ENCODE results near the gene NR3C2. TPM values are rescaled to one million over a fixed set of nuclear protein-coding genes. Genes with fewer than 3 reads are reported as not detected.

Gene NR3C2
- polyA plus RNA-seq, 1 donor from 2014 or later: 0.06 TPM

DNA sequence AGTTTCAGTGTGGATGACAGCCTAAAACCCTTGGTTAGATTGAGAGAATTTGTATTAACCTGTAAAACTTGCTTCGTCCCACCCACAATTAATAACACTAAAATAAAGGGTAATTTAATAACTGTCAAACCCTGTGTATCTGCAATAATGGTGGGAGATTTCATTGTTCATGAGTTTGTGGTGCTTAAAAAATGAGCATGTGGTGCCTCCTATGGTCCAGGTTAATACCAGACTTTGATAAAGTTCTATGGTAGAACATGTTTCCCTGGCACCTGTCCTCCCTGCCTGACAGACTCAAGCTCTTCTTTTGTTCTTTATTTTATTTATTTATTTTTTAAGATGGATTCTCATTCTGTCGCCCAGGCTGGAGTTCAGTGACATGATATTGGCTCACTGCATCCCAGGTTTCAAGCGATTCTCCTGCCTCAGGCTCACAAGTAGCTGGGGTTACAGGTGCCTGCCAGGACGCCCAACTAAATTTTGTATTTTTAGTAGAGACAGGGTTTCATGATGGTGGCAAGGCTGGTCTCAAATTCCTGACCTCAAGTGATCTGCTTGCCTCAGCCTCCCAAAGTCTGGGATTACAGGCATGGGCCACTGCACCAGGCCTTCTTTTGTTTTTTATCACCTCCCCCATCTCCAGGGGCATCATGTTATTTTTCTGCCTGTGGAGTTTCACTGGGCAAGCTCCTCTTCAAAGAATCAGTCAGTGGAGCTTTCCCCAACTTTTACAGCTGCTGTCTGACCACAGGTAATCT lies 289.2 kb downstream of the NR3C2 start:
- Histone ChIP-seq H3K4me3 (ENCODE audit: low read length) (no peak overlapping the region), H3K79me2 (replicated peaks; ENCODE audit: insufficient read depth, low read length) (no peaks in the 10 kb centered on the region), H3F3A (ENCODE audit: insufficient read depth, low read length, poor library complexity, severe bottlenecking) (no peaks in the 10 kb centered on the region), H3K4me2 (ENCODE audit: low read length) (no peak overlapping the region), H4K20me1 (ENCODE audit: insufficient read depth) (no peaks in the 10 kb centered on the region), H3K27me3 (ENCODE audit: insufficient read depth, low read depth, low read length) (no peaks in the 10 kb centered on the region), H3K9me2 (ENCODE audit: insufficient read depth, low read length) (no peaks in the 10 kb centered on the region), H2AFZ (ENCODE audit: low read depth, low read length) (no peak overlapping the region), H3K27ac (ENCODE audit: low read length) (no peak overlapping the region), H3K36me3 (ENCODE audit: insufficient read depth, low read length) (no peaks in the 10 kb centered on the region), H3K9ac (ENCODE audit: low read length) (no peak overlapping the region), H3K9me3 (ENCODE audit: low read length) (no peaks in the 10 kb centered on the region)
- no peak for TF ChIP-seq MXI1 (conservative IDR thresholded peaks at IDR 0.05; ENCODE audit: poor library complexity, severe bottlenecking)
- no peak for TF ChIP-seq EP300 (conservative IDR thresholded peaks at IDR 0.05; ENCODE audit: poor library complexity, severe bottlenecking)
- TF ChIP-seq, protein P1, sequence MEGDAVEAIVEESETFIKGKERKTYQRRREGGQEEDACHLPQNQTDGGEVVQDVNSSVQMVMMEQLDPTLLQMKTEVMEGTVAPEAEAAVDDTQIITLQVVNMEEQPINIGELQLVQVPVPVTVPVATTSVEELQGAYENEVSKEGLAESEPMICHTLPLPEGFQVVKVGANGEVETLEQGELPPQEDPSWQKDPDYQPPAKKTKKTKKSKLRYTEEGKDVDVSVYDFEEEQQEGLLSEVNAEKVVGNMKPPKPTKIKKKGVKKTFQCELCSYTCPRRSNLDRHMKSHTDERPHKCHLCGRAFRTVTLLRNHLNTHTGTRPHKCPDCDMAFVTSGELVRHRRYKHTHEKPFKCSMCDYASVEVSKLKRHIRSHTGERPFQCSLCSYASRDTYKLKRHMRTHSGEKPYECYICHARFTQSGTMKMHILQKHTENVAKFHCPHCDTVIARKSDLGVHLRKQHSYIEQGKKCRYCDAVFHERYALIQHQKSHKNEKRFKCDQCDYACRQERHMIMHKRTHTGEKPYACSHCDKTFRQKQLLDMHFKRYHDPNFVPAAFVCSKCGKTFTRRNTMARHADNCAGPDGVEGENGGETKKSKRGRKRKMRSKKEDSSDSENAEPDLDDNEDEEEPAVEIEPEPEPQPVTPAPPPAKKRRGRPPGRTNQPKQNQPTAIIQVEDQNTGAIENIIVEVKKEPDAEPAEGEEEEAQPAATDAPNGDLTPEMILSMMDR (IDR thresholded peaks at IDR 0.05; ENCODE audit: poor library complexity, severe bottlenecking): no peak
- TF ChIP-seq POLR2AphosphoS5 (IDR thresholded peaks at IDR 0.05): no peak
- TF ChIP-seq EZH2 (IDR thresholded peaks at IDR 0.05; ENCODE audit: borderline replicate concordance, insufficient read depth, low read length, poor library complexity, severe bottlenecking): no peak
- no peak for TF ChIP-seq TAF1 (IDR thresholded peaks at IDR 0.05; ENCODE audit: low read depth)
- TF ChIP-seq SMC3 (conservative IDR thresholded peaks at IDR 0.05; ENCODE audit: poor library complexity): no peak
- TF ChIP-seq, protein P2, sequence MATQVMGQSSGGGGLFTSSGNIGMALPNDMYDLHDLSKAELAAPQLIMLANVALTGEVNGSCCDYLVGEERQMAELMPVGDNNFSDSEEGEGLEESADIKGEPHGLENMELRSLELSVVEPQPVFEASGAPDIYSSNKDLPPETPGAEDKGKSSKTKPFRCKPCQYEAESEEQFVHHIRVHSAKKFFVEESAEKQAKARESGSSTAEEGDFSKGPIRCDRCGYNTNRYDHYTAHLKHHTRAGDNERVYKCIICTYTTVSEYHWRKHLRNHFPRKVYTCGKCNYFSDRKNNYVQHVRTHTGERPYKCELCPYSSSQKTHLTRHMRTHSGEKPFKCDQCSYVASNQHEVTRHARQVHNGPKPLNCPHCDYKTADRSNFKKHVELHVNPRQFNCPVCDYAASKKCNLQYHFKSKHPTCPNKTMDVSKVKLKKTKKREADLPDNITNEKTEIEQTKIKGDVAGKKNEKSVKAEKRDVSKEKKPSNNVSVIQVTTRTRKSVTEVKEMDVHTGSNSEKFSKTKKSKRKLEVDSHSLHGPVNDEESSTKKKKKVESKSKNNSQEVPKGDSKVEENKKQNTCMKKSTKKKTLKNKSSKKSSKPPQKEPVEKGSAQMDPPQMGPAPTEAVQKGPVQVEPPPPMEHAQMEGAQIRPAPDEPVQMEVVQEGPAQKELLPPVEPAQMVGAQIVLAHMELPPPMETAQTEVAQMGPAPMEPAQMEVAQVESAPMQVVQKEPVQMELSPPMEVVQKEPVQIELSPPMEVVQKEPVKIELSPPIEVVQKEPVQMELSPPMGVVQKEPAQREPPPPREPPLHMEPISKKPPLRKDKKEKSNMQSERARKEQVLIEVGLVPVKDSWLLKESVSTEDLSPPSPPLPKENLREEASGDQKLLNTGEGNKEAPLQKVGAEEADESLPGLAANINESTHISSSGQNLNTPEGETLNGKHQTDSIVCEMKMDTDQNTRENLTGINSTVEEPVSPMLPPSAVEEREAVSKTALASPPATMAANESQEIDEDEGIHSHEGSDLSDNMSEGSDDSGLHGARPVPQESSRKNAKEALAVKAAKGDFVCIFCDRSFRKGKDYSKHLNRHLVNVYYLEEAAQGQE (IDR thresholded peaks at IDR 0.05; ENCODE audit: borderline replicate concordance): no peak
- TF ChIP-seq RAD21 (conservative IDR thresholded peaks at IDR 0.05): no peak

DNA sequence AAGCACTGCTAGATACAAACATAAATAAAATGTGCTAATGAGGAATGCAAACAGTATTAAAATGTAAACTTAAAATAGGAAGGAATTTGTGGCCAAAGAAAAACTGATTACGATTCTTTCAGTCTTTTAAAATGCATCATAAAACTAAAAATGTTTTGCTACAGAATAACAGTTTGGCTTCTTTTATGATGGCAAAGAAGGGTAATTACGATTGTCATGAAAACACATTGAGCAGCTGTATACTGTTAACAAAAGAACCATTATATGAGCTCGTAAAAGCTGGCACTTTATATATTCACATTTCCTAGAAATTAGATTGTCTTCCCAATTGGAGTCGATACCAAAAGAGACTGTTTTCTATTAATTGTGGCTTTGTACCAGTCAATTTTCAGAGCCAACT lies 290.4 kb downstream of the NR3C2 start:
- no peaks in the 10 kb centered on the region for H4K20me1 ChIP-seq (ENCODE audit: insufficient read depth)
- H2AFZ ChIP-seq (ENCODE audit: low read depth, low read length): no peak overlapping the region
- H3K36me3 ChIP-seq (ENCODE audit: insufficient read depth, low read length): no peaks in the 10 kb centered on the region
- no peaks in the 10 kb centered on the region for H3K27me3 ChIP-seq (ENCODE audit: insufficient read depth, low read depth, low read length)
- no peak overlapping the region for H3K27ac ChIP-seq (ENCODE audit: low read length)
- no peak overlapping the region for H3K4me2 ChIP-seq (ENCODE audit: low read length)
- no peaks in the 10 kb centered on the region for H3K79me2 ChIP-seq (replicated peaks; ENCODE audit: insufficient read depth, low read length)
- no peaks in the 10 kb centered on the region for H3K9me2 ChIP-seq (ENCODE audit: insufficient read depth, low read length)
- TF ChIP-seq, protein P1 (IDR thresholded peaks at IDR 0.05; ENCODE audit: poor library complexity, severe bottlenecking): no peak
- TF ChIP-seq, protein P2 (IDR thresholded peaks at IDR 0.05; ENCODE audit: borderline replicate concordance): no peak
- no peaks in the 10 kb centered on the region for H3K9me3 ChIP-seq (ENCODE audit: low read length)
- H3F3A ChIP-seq (ENCODE audit: insufficient read depth, low read length, poor library complexity, severe bottlenecking): no peaks in the 10 kb centered on the region
- H3K9ac ChIP-seq (ENCODE audit: low read length): no peak overlapping the region
- no peak overlapping the region for H3K4me3 ChIP-seq (ENCODE audit: low read length)

Measured in neural cell (in vitro differentiated cells).